Smooth muscle cell of trachea (primary cell): ENCODE measurements around the gene POLG. TPM values are rescaled to one million over a fixed set of nuclear protein-coding genes. Genes with fewer than 3 reads are reported as not detected.

Source experiments
- total RNA-seq: library from RNA; depleted of rRNA; stranded (reverse); fragments of >200 nt; gene quantifications from 2 replicates; pipeline ENCODE4 v1.2.1, GENCODE V29; 2014

POLG gene
- total RNA-seq = 81.9 and 95.9 TPM in 2 replicates

DNA sequence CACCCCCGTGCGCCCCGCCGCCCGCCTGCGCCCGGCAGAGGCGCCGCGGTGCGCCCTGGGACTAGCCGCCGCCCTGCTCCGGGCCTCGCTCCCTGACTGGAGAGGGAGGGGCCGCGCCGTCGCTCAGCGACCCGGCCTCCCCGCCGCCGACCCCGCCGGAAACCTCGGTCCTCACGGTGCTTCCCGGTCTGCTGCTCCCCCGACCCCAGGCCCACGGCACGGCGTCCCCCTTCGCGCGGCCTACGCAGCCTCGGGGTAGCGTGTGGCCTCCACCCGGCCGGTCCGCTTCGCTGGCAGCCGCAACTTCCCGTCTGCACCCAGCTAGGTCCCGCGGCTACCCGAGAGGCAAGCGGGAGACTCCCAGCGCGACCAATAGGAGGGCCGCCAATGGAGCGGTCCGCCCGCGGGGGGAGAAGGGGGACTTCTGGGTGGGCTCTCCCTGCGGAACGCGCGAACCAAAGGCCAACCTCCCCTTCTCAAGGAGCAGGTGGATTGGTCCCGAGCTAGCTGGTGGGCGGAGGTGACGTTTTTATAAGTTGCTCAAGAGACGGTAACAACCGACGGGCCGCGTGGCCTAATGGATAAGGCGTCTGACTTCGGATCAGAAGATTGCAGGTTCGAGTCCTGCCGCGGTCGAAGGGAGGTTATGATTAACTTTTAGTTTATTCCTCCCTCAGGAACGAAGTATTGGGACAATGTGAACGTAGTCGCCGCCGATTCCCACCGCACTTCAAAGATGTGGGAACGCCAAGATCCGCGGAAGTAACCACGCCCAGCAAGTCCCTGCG is at the start of gene POLG:
POLG (minus strand) TSS at position 315 of the 788 bp plus-strand sequence. CDS start 1,070 bp downstream, outside the sequence.

Other genes starting within 250 kb of the POLG start
- gene ABHD2, start 246.4 kb downstream of the POLG start, total RNA-seq = 81.6 and 98.7 TPM in 2 replicates
- not detected in 2 replicates for gene RLBP1, start 113.2 kb downstream of the POLG start, total RNA-seq
- gene FANCI, start 90.8 kb downstream of the POLG start, total RNA-seq = 10.6 and 53.4 TPM in 2 replicates
- not detected in 2 replicates for gene RHCG, start 161.8 kb upstream of the POLG start, total RNA-seq
- 0.33 and 4.7 TPM in 2 replicates for gene TICRR, start 240.6 kb upstream of the POLG start, total RNA-seq